Measurements from ENCODE around the gene PPP1R14B. TPM values are rescaled to one million over a fixed set of nuclear protein-coding genes. Genes with fewer than 3 reads are reported as not detected.
A peak's percentile ranks its signal among the peaks of the same experiment; 100 is the strongest.

Gene PPP1R14B
- total and polyA plus RNA-seq, 2 of the 13 experiments (the other 11 are each of a cell fraction or from before 2014, with no cell fraction given): 110 to 148 TPM

GRCh38 chr11:64240435-64241240 is 6.1 kb downstream of the PPP1R14B start, which contains the start of gene FKBP2 (continued):
- TF ChIP-seq TCF12 (IDR thresholded peaks at IDR 0.05) (no peak), TCF12 (CRISPR knock-in tag; IDR thresholded peaks at IDR 0.05) (no peak), PITX1 (CRISPR knock-in tag; IDR thresholded peaks at IDR 0.05) (peak; percentile 13; the same call in 1 of the 2 replicates), RAD21 (CRISPR knock-in tag; IDR thresholded peaks at IDR 0.05) (no peak), ZNF580 (CRISPR knock-in tag; IDR thresholded peaks at IDR 0.05; ENCODE audit: borderline replicate concordance, low read depth) (peak; percentile 54; the same call in 1 of the 2 replicates), ZNF773 (CRISPR knock-in tag; IDR thresholded peaks at IDR 0.05; ENCODE audit: borderline replicate concordance) (peak; percentile 41; the same call in 1 of the 2 replicates), ARNT2 (CRISPR knock-in tag; IDR thresholded peaks at IDR 0.05; ENCODE audit: low read depth) (no peak), POLR2G (IDR thresholded peaks at IDR 0.05; ENCODE audit: low read depth, low read length) (peak; percentile 96), ZBTB1 (CRISPR knock-in tag; IDR thresholded peaks at IDR 0.05; ENCODE audit: borderline replicate concordance) (no peak), ZNF576 (CRISPR knock-in tag; IDR thresholded peaks at IDR 0.05) (no peak), NCOA5 (CRISPR knock-in tag; IDR thresholded peaks at IDR 0.05) (no peak), MEIS1 (CRISPR knock-in tag; IDR thresholded peaks at IDR 0.05; ENCODE audit: borderline replicate concordance) (no peak), ZFP37 (CRISPR knock-in tag; IDR thresholded peaks at IDR 0.05; ENCODE audit: borderline replicate concordance) (0 out of 2 replicates have a peak, but pooled peaks have one; percentile 3), BATF2 (CRISPR knock-in tag; IDR thresholded peaks at IDR 0.05) (no peak), ZNF282 (IDR thresholded peaks at IDR 0.05; ENCODE audit: partially characterized antibody) (no peak), ZBTB38 (CRISPR knock-in tag; IDR thresholded peaks at IDR 0.05) (no peak), SMYD3 (CRISPR knock-in tag; IDR thresholded peaks at IDR 0.05) (no peak), ATM (IDR thresholded peaks at IDR 0.05; ENCODE audit: borderline replicate concordance) (no peak), MAFG (CRISPR knock-in tag; IDR thresholded peaks at IDR 0.05) (no peak), CENPX (CRISPR knock-in tag; IDR thresholded peaks at IDR 0.05) (no peak), ZNF746 (CRISPR knock-in tag; IDR thresholded peaks at IDR 0.05) (no peak; the same call in 1 of the 2 replicates), ZSCAN20 (CRISPR knock-in tag; IDR thresholded peaks at IDR 0.05; ENCODE audit: borderline replicate concordance) (0 out of 2 replicates have a peak, but pooled peaks have one; percentile 54), DPF2 (CRISPR knock-in tag; IDR thresholded peaks at IDR 0.05; ENCODE audit: borderline replicate concordance, low read depth) (no peak), PHB2 (IDR thresholded peaks at IDR 0.05; ENCODE audit: partially characterized antibody) (no peak), WIZ (CRISPR knock-in tag; IDR thresholded peaks at IDR 0.05) (no peak), NCOA1 (CRISPR knock-in tag; IDR thresholded peaks at IDR 0.05) (no peak; the same call in 1 of the 2 replicates), MYNN (CRISPR knock-in tag; IDR thresholded peaks at IDR 0.05; ENCODE audit: low read depth) (no peak), ZNF17 (CRISPR knock-in tag; IDR thresholded peaks at IDR 0.05) (no peak), CHD4 (IDR thresholded peaks at IDR 0.05; ENCODE audit: borderline replicate concordance, low read length) (no peak), SNAI1 (CRISPR knock-in tag; IDR thresholded peaks at IDR 0.05; ENCODE audit: borderline replicate concordance) (no peak), HNF4A (CRISPR knock-in tag; IDR thresholded peaks at IDR 0.05) (0 out of 2 replicates have a peak, but pooled peaks have one; percentile 11), RELA (CRISPR knock-in tag; IDR thresholded peaks at IDR 0.05) (no peak; the same call in 1 of the 2 replicates)

Data from HepG2 (cell line).